ENCODE measurements around the gene YY1.

The YY1 gene

GRCh38 chr14:100304825-100305323, 65.9 kb downstream of the YY1 start:
- 15% methylated on average over 12 of the region's 23 CpGs for WGBS
- H2BK15ac ChIP-seq (ENCODE audit: low read depth, poor library complexity, severe bottlenecking), result no peak overlapping the region
- peaks cover 0 to 17% of the 10 kb centered on the region in 2 experiments for H3K36me3 ChIP-seq (ENCODE audit: control insufficient read depth in 1 of 2, insufficient read depth in 2 of 2, low read depth in 1 of 2, low read length in 2 of 2)
- H4K91ac ChIP-seq (ENCODE audit: low read length), result no peak overlapping the region
- H2BK5ac ChIP-seq (ENCODE audit: low read depth, low read length, poor library complexity, severe bottlenecking), result no peak overlapping the region
- peak overlapping the region in 1 of 2 experiments; percentile 57 for H2BK12ac ChIP-seq (ENCODE audit: low read length in 2 of 2)
- H2AFZ ChIP-seq (ENCODE audit: low read depth, low read length), result no peak overlapping the region
- no peak overlapping the region for H4K8ac ChIP-seq (ENCODE audit: low read length)
- H3K9me3 ChIP-seq (ENCODE audit: control insufficient read depth, low read length), result no peaks in the 10 kb centered on the region
- H3K4ac ChIP-seq (ENCODE audit: low read depth in 1 of 2, low read length in 2 of 2), result no peak overlapping the region
- H3K27me3 ChIP-seq (ENCODE audit: control insufficient read depth in 1 of 2, insufficient read depth in 1 of 2, low read length in 2 of 2), result no peaks in the 10 kb centered on the region
- peak overlapping the region; percentile 64 for H3K9ac ChIP-seq (ENCODE audit: low read length)
- no peak overlapping the region for H2BK120ac ChIP-seq (ENCODE audit: low read depth, low read length)
- no peak overlapping the region for H2AK5ac ChIP-seq (ENCODE audit: low read length, severe bottlenecking)
- peak overlapping the region; percentile 47 for H3K27ac ChIP-seq (ENCODE audit: low read length, poor library complexity, severe bottlenecking)
- peaks cover 43% of the 10 kb centered on the region for H3K79me1 ChIP-seq (replicated peaks; ENCODE audit: low read length, poor library complexity, severe bottlenecking)
- peak overlapping the region; percentile 78 to 94 for H3K4me3 ChIP-seq (ENCODE audit: insufficient read depth in 1 of 2, low read depth in 1 of 2, low read length in 2 of 2)
- H3K4me1 ChIP-seq (ENCODE audit: control insufficient read depth, insufficient read depth, low read depth, low read length), result peaks cover 35% of the 10 kb centered on the region
- peak overlapping the region; percentile 83 for H3K4me2 ChIP-seq (ENCODE audit: low read length, poor library complexity, severe bottlenecking)
- peak overlapping the region in 1 of 2 experiments; percentile 6 for H3K14ac ChIP-seq (ENCODE audit: low read length in 2 of 2)
- peak overlapping the region in 1 of 2 experiments; percentile 3 for H3K23ac ChIP-seq (ENCODE audit: low read length in 2 of 2)
- peak overlapping the region in 1 of 2 experiments; percentile 87 for H3K18ac ChIP-seq (ENCODE audit: low read depth in 1 of 2, low read length in 2 of 2)
- no peak for DNase-seq

GRCh38 chr14:100305324-100306100, 66.6 kb downstream of the YY1 start:
- Histone ChIP-seq H3K4me2 (ENCODE audit: low read length, poor library complexity, severe bottlenecking) (peak overlapping the region; percentile 83), H3K4me1 (ENCODE audit: control insufficient read depth, insufficient read depth, low read depth, low read length) (peaks cover 35% of the 10 kb centered on the region), H3K18ac (ENCODE audit: low read depth in 1 of 2, low read length in 2 of 2) (peak overlapping the region; percentile 28 to 87), H3K4me3 (ENCODE audit: insufficient read depth in 1 of 2, low read depth in 1 of 2, low read length in 2 of 2) (peak overlapping the region; percentile 78 to 94), H2BK15ac (ENCODE audit: low read depth, poor library complexity, severe bottlenecking) (peak overlapping the region; percentile 20), H3K79me1 (replicated peaks; ENCODE audit: low read length, poor library complexity, severe bottlenecking) (peaks cover 40% of the 10 kb centered on the region), H2AFZ (ENCODE audit: low read depth, low read length) (no peak overlapping the region), H3K14ac (ENCODE audit: low read length in 2 of 2) (peak overlapping the region in 1 of 2 experiments; percentile 94), H2BK12ac (ENCODE audit: low read length in 2 of 2) (peak overlapping the region; percentile 57 to 63), H4K91ac (ENCODE audit: low read length) (peak overlapping the region; percentile 10), H3K27ac (ENCODE audit: low read length, poor library complexity, severe bottlenecking) (peak overlapping the region; percentile 47), H2BK5ac (ENCODE audit: low read depth, low read length, poor library complexity, severe bottlenecking) (no peak overlapping the region), H2BK120ac (ENCODE audit: low read depth, low read length) (no peak overlapping the region), H3K36me3 (ENCODE audit: control insufficient read depth in 1 of 2, insufficient read depth in 2 of 2, low read depth in 1 of 2, low read length in 2 of 2) (peaks cover 0 to 18% of the 10 kb centered on the region in 2 experiments), H3K27me3 (ENCODE audit: control insufficient read depth in 1 of 2, insufficient read depth in 1 of 2, low read length in 2 of 2) (no peaks in the 10 kb centered on the region), H3K23ac (ENCODE audit: low read length in 2 of 2) (peak overlapping the region; percentile 65 to 93), H2AK5ac (ENCODE audit: low read length, severe bottlenecking) (no peak overlapping the region), H3K9ac (ENCODE audit: low read length) (peak overlapping the region; percentile 64), H3K4ac (ENCODE audit: low read depth in 1 of 2, low read length in 2 of 2) (peak overlapping the region in 1 of 2 experiments; percentile 92), H4K8ac (ENCODE audit: low read length) (peak overlapping the region; percentile 21), H3K9me3 (ENCODE audit: control insufficient read depth, low read length) (no peaks in the 10 kb centered on the region)
- DNase-seq, result peak; percentile 50
- under 1% methylated on average over 57 of the region's 65 CpGs for WGBS

- peak within 1 kb of the TSS; percentile 85 for H3K9ac ChIP-seq (ENCODE audit: low read length)
- no peak within 1 kb of the TSS for H2AK5ac ChIP-seq (ENCODE audit: low read length, severe bottlenecking)
- peak within 1 kb of the TSS; percentile 83 for H4K91ac ChIP-seq (ENCODE audit: low read length)
- DNase-seq, result peak; percentile 88
- H2BK12ac ChIP-seq (ENCODE audit: low read length in 2 of 2), result peak within 1 kb of the TSS; percentile 57 to 63
- peak within 1 kb of the TSS; percentile 78 for H2BK15ac ChIP-seq (ENCODE audit: low read depth, poor library complexity, severe bottlenecking)
- peaks cover 39% of the 10 kb centered on the region for H3K4me1 ChIP-seq (ENCODE audit: control insufficient read depth, insufficient read depth, low read depth, low read length)
- H2BK120ac ChIP-seq (ENCODE audit: low read depth, low read length), result peak within 1 kb of the TSS; percentile 84
- no peaks in the 10 kb centered on the region for H3K9me3 ChIP-seq (ENCODE audit: control insufficient read depth, low read length)
- peaks cover 38% of the 10 kb centered on the region for H3K79me1 ChIP-seq (replicated peaks; ENCODE audit: low read length, poor library complexity, severe bottlenecking)
- peak within 1 kb of the TSS; percentile 85 to 94 for H3K4me3 ChIP-seq (ENCODE audit: insufficient read depth in 1 of 2, low read depth in 1 of 2, low read length in 2 of 2)
- H4K8ac ChIP-seq (ENCODE audit: low read length), result peak within 1 kb of the TSS; percentile 82
- H3K27ac ChIP-seq (ENCODE audit: low read length, poor library complexity, severe bottlenecking), result peak within 1 kb of the TSS; percentile 47
- H3K4me2 ChIP-seq (ENCODE audit: low read length, poor library complexity, severe bottlenecking), result peak within 1 kb of the TSS; percentile 86
- H3K23ac ChIP-seq (ENCODE audit: low read length in 2 of 2), result peak within 1 kb of the TSS; percentile 65 to 94
- H3K14ac ChIP-seq (ENCODE audit: low read length in 2 of 2), result peak within 1 kb of the TSS in 1 of 2 experiments; percentile 94
- H3K27me3 ChIP-seq (ENCODE audit: control insufficient read depth in 1 of 2, insufficient read depth in 1 of 2, low read length in 2 of 2), result peaks cover 0 to 8% of the 10 kb centered on the region in 2 experiments
- peak within 1 kb of the TSS; percentile 92 to 97 for H3K18ac ChIP-seq (ENCODE audit: low read depth in 1 of 2, low read length in 2 of 2)
- under 1% methylated on average over 101 of the region's 131 CpGs for WGBS
- H2AFZ ChIP-seq (ENCODE audit: low read depth, low read length), result peak within 1 kb of the TSS; percentile 84
- peaks cover 0 to 18% of the 10 kb centered on the region in 2 experiments for H3K36me3 ChIP-seq (ENCODE audit: control insufficient read depth in 1 of 2, insufficient read depth in 2 of 2, low read depth in 1 of 2, low read length in 2 of 2)
- peak within 1 kb of the TSS; percentile 88 to 92 for H3K4ac ChIP-seq (ENCODE audit: low read depth in 1 of 2, low read length in 2 of 2)
- H2BK5ac ChIP-seq (ENCODE audit: low read depth, low read length, poor library complexity, severe bottlenecking), result peak within 1 kb of the TSS; percentile 68
Observed at GRCh38 chr14:100306101-100306997, 67.4 kb downstream of the YY1 start, which contains the start of gene SLC25A29. TSS of gene SLC25A29 (minus strand) at chr14:100306444. CDS start at chr14:100306232, 212 bp downstream.

Measured in mesenchymal stem cell (in vitro differentiated cells and primary cell).